SK-N-DZ (cell line): ENCODE measurements around the gene SFRP2.

Experiments
- DNase-seq: peaks from one replicate; pipeline ENCODE4 v3.0.0-alpha.2; 2015; ENCODE audit warnings: low spot score

SFRP2 gene

DNA sequence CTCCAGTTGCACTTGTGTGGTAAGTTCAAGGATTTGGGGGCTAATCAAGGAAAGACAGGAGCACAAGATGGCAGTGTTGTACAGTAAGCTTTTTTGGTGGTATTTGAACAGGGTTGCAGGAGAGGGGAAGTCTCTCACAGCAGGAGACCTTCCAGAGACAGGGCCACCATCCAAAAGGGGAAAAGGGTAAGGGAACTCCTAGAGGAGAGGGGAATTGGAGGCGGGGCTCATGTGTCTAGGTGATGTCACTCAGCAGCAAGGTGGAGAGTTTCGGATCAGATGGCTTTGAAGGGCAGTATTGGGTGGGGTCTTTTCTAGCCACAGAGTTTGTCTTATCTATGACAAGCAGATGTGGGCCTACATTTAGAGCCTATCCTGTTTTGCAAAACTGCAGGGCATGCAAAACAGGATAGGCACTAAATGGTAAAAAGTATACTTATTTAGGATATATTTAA lies 15.6 kb downstream of the SFRP2 start:
- no peak for DNase-seq

DNA sequence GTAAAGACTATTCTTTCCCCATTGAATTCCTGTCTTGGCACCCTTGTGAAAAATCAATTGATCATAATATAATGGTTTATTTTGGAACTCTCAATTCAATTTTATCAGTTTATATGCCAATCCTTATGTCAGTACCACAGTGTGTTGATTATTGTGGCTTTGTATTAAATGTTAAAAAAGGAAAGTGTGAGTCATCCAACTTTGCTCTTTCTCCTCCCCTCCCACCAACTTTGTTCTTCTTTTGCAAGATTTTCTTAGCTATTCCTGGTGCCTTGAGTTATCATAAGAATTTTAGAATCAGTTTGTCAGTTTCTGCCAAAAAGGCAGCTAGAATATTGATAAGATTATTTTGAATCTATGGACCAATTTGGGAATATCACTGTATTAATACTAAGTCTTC lies 17.8 kb downstream of the SFRP2 start:
- no peak for DNase-seq

DNA sequence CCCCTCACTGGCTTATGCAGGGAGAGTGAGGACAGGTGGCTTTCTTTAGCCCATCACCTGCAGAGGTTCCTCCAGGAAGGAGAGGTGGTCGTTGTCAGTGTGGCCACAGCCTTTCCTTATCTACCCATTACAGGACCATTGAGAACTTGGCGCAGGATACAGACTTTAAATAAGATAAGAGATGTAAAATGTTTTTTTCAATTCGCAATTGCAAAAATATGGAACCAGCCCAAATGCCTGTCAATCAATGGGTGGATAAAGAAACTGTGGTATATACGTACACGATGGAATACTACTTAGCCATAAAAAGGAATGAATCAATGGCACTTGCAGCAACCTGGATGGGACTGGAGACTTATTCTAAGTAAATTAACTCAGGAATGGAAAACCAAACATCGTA lies 22.1 kb downstream of the SFRP2 start:
- no peak for DNase-seq

DNA sequence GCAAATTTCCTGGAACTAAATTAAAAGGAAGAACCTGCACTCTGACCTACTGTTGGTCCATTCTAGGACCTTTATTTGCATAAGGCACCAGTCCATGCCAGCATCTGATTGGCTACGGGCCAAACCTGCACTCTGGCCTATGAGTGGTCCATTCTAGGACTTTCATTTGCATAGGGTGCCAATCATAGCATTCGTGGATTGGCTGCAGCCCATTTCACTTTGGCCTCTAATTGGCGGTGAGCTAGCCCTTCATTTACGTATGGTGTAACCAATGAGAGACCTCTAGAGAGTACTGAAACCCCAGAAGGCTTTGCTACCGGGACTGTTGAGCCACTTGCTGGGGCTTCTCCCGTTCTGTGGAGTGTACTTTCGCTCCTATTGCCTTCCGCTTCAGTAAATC lies 23.0 kb downstream of the SFRP2 start:
- DNase-seq, result no peak

DNA sequence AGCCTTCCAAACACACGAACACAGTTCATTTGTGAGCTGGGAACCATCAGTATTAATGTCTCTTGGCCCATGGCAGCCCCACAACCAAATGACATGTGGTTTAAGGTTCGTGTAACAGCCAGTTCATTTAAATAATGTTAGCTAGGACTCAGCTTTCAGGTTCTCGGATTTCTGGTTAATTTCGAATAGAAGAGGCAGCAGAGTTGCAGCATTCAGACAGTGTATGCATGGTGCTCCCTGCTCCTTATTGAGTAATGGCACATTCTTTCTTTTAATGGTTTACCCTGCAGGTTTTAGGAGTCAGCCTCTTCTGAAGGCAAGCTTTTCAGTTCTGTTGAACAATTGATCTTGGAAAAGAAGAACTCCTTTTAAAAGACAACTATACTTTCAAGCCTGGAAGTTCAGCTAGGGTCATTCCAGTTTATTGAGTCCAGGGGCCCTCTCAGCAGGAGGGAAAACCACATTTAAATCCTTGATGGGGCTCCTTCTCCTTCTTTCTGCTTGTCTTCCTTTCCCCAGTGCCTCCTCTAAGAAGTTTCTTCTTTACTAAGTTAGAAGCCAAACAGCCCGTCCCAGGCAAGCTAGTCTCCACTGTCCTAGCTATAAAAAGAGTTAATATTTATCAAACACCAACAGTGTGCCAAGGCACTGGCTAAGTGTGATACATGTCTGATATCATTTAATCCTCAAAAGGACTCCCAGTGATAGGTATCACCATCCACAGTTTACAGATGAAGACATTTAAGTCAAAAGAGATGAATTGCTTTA lies 24.1 kb downstream of the SFRP2 start:
- no peak for DNase-seq

DNA sequence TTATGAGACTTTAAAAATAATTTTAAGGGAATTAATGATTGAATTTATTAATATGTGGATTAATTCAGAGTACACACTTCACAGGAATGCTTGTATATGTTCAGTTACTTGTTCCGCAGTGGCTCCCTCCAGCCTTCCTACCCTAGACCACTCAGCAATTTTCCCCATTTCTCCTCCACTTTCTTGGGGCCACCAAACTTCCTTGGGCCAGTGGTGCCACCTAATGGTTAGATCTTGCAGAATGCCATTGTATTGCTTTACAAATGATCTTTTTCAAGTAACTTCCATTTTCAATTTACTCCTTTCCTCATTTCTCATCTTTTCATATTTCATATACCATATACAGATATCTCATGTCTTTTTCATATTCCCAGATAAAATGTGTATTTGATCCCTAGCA lies 25.5 kb downstream of the SFRP2 start:
- no peak for DNase-seq

DNA sequence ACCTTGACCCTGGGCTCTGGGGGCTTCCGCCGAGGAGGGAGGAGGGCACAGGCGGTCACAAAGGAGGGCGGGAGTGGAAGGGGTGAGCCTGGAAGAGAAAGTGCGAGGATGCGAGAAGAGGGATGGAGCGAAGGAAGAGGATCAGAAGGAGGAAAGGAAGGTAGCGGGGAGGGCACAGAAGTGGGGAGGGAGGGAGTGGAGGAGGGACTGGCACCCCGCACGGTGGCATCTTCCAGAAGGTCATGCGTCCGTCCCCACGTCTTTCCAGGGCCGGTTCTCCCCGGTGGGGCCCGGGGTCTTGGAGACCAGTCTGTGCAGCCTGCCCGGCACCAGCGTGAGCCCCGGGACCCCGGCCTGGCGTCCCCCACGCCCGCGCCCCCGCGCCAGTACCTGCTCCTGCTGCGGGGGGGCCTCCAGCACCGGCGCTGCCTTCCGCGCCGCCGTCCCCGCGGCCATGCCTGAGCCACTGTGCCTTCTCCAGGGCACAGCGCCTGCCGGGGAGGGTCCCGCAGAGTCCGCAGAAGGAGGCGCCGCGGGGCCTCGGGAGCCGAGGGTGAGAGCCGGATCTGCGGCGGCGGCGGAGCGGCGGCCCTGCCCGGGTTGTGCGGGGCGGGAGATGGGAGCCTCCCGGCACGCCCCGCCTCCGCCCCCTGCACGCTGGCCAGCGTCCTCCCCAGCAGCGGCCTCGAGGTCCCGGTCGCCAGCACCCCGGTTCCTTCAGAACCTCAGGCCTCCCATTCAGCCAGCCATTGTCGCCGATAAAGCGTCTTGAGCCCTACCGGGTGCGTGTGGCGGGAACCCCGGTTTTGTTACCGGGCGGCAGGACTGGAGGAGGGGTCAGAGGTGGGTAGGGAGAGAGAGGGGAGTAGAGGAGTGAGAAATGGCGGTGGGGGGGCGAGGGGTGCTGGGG lies 29.2 kb downstream of the SFRP2 start, which contains the start of gene RNF175:
RNF175 (minus strand) TSS at position 618 of the 910 bp plus-strand sequence; CDS start at position 456, 162 bp downstream.
- no peak for DNase-seq

DNA sequence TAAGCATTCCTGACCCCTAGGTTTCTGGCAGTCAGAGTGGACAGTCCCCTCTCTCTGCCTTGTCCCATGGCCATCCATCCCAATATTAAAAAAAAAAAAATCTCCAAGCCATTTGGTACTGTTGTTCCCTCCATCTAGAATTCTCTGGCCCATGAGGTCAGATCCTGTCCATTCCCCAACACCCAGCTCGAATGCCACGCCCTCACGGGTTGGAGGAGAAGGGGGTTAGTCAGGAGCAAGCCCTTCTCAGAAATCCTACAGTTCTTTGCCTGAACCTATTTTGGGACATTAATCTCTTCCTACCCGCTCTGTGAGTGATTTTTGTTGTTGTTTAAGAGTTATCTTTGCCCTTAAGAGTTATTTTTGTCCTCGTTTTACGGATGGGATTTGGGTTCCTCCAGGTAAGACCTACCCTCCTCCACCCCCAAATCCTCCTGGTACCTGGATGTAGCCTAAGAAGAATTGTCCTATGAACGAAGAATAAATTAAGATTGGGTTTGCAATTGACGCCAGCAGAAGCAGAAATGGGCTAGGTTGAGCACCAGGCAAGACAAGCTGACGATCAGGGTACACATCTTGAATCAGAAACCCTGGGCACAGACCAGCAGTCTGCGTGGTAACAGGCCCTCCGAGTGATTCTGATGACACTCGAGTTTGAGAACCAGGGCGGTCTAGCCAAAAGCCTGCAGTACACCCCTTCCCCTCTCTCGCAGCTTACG lies 30.0 kb downstream of the SFRP2 start:
- no peak for DNase-seq

DNA sequence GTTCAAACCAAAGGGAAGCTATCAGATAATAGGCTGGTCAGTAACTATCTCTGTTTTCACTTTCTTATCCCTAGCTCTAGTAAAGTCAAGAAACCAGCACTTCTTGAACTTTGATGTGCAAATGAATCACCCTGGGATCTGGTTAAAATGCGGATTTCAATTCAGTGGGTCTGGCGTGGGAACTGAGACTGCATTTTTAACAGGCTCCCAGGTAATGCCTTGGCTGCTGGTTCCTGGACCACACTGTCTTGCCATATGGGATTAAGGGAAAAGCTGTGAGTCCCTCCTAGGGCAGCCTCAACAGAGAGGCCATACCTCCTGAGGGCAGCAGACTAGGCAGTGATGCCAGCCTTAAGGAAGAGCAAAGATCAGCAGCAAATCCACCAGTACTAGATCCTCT lies 30.7 kb downstream of the SFRP2 start:
- no peak for DNase-seq

DNA sequence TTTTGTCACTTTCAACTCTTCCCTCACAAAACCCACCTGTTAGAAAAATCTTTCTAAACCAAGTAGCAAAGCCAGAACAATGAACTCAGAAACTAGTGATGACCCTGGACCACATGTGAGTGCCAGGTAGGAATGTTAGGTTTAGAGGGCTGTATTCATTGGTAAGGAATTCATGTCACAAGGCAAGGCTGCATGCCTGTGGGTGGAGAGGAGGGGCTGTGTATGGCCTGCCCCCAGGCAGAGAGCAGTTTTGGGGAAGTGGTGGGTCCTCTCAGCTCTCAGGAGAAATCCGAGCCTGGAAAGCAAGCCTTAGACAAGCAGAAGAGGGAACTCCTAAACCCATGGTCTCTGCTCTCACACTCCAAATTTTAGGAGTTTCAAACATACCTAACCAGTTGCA lies 31.5 kb downstream of the SFRP2 start:
- no peak for DNase-seq

DNA sequence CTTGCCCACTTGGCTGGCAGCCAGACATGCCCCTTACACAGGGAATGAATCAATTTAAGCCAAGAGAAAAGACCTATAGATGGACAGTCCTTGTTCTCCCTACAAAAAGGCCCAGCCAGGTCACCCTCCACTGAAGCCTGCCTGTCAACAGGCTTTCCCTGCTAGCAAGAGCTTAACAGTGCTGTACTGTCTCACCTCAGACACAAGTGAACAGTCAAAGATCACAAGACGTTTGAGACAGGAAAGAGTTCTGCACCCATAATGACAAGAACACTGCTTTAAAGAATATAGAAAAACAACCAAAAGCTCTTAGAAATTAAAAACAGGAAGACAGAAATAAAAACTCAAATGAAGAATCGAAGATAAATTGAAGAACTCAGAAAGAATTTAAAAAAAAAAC lies 33.7 kb downstream of the SFRP2 start:
- DNase-seq, result no peak

DNA sequence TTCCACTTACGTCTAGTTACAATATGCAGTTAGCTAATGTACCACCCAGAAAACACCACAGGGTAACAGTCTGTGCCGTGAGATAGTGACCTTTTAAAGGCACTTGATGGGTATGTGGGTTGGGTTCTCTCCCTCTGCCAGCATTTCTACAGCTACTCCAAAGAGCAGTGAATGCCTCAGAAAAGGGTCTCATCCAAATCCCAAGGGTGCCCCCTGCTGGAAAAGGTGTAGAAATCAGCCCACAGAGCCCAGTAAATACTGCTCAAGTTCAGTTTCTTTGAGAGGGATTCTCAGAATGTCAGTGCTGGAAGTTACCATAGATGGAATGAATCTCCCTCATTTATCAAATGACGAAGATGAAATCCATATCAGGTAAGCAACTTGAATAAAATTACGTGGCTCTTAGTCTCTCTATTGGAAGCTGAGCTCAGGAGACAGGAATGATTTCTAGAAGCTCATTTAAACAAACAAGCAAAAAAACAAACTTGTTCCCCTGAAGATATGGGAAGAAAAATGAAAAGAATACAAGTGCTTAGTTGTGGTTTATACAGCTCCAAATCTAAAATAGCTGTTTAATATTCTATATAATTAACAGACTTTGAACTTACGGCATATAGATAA lies 38.6 kb downstream of the SFRP2 start:
- DNase-seq, result peak; percentile 59

DNA sequence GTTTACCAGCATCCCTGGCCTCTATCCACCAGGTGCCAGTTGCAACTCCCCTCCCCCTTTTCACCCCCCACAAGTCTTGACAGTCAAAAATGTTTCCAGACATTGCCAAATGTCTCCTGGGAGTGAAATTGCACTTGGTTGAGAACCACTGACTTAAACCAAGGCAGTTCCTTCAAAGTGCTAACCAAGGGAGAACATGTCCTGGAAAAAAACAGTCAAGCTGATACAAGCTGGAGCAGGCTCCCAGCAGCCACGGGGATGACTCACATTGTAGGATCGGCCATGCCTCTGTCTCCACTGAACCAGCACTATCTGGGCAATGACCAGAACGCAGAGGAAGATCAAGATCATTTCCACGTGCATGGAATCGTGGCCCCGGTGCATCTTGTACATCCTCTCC lies 40.5 kb downstream of the SFRP2 start:
- DNase-seq, result no peak

DNA sequence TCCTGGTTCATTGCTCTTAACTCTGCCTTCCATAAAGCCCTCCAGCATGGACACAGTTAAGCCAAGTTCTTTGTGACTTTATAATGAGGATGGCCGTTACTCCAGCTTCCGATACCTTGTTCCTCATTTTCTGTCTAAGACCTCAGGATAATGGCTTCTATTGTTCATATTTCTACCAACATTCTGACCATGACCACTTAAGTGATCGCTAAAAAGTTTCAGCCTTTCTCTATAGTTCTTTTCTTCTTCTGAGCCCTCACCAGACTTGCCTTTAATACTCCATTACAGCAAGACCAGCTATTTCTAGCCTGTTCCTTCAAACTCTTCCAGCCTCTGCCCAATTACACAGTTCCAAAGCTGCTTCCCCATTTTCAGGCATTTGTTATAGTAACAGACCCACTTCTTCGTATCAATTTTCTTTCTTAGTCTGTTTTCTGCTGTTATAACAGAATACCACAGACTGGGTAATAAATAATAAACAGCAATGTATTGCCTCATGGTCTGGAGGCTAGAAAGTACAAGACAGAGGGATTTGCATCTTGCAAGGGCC lies 41.4 kb downstream of the SFRP2 start:
- DNase-seq, result no peak

DNA sequence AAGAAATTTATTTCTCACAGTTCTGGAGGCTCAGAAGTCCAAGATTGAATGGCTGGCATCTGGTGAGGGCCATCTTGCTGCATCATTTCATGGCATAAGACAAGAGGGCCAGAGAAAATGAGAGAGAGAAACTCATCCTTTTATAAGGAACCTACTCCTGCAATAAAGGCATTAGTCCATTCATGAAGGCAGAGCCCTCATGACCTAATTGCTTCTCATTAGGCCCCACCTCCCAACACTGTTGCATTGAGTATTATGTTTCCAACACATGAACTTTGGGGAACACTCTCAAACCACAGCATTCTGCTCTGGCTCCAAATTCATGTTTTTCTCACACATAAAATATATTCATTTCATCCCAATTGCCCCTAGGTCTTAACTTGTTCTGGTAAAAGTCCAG lies 43.2 kb downstream of the SFRP2 start:
- DNase-seq, result no peak

DNA sequence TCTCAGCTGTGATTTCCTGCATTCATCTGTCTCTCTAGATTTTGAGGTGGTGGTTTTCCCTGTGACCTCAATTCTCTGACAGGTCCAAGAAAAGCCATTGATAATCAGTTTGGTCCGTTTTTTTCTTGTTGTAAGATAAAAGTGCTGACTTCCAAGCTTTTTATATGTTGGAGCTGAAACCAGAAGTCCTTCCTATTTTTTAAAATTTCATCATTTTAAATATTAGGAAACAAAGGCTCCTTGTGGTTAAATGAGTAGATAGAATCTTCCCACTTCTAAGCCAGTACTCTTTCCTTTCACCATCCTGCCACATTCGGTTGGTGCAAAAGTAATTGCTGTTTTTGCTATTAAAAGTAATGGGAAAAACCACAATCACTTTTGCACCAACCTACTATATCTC lies 47.3 kb downstream of the SFRP2 start:
- no peak for DNase-seq

DNA sequence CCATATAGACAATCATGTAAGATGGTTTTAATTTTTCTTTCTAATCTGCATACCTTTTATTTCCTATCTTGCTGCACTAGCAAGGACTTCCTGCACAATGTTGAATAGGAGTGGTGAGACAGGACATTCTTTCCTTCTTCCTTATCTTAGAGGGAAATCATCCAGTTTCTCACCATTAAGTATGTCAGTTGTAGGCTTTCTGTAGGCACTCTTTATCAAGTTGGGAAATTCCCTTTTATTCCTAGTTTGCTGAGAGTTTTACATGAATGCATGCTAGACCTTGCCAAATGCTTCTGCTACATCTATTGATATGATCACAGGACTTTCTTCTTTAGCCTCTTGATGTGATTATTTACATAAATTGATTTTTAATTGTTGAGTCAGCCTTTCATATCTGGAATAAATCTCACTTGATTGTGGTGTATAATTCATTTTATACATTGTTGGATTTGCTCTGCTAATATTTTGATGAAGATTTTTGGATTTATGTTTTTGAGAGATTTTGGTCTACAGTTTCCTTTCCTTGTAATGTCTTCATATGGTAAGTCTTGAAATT lies 52.9 kb downstream of the SFRP2 start:
- DNase-seq, result no peak

DNA sequence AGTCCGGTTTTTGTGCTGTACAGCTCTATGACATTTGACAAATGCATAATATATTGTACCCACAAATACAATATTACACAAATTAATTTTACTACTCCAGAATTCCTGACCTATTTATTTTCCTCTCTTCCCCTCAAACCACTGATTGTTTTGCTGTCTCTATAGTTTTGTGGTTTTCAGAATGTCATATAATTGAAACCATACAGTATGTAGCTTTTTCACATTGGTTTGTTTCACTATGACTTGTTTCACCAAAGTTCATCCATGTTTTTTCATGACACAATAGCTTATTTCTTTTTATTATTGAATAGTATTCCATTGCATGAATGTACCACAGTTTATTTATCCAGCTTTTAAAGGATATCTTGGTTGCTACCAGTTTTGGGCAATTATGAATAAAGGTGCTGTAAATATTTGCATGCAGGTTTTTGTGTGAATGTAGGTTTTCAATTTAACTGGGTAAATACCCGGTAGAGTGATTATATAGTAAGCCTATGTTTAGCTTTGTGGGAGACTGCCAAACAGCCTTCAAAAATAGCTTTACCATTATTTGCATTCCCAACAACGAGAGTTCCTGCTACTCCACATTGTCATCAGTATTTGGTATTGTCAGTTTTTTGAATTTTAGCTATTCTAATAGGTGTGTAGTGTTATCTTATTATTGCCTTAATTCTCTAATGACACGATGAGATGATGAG lies 55.0 kb downstream of the SFRP2 start:
- DNase-seq, result no peak

DNA sequence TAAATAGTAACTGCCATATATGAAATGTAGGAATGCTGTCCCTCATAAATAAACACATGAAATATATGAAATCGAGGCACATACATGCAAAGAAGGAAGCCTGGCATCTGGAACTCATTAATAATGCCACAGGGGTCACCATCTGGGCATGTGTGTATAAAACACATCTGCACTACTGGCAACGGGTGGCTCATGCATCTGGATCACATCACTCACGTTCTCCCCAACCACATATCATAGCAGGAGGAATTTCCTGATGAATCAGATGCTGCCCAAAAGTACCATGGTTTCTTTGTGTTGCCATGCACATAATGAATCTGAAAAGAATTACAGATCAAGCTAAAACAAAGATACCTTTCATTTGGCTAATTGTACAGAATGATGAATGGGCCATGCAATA lies 57.6 kb downstream of the SFRP2 start:
- no peak for DNase-seq
